CD4-positive, alpha-beta T cell treated with Interleukin-10 for 1 hour (primary cell): ENCODE measurements around the gene ABLIM2.

Source experiments
- DNase-seq: peaks from one replicate; pipeline ENCODE4 v3.0.0-alpha.2; 2020

The ABLIM2 gene

DNA sequence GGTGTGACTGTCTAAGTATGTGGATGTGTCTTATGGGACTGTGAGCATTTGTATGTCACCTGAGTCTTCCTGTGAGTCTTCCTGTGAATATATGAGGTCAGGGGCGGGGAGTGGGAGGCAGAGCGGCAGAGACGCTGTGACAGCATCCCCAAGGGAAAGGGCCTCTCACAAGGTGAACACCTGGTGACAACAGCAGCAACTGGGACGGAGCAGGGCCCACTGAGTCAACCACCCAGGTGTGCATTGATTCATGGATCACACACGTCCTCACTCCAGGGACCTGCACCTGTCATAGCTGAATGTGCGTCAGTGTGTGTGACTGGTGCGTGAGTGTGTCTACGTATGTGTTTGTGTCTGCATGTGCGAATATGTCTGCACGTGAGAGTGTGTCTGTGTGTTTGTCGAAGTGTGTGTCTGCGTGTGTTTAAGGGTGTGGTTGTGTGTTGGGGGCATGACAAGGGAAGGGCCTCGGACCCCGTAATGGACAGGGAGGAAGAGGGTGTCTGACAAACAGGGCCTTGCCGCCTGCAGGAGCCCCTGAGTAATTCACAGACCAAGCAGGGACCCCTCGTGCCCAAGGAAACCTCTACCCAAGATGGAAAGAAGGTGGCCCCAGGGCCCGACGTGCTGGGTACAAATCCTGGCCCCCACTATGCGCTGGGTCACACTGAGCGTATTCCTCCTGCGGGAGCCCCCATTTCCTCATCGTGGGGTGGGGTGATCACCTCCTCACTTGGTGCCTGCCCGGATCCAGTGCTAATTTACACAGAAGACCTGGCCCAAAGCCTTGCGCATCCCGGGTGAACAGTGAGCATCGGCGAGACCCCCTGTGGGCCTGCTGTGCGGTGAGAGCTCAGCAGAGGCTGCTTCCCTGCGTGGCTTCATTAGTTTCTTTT lies 76.7 kb downstream of the ABLIM2 start:
- no peak for DNase-seq

DNA sequence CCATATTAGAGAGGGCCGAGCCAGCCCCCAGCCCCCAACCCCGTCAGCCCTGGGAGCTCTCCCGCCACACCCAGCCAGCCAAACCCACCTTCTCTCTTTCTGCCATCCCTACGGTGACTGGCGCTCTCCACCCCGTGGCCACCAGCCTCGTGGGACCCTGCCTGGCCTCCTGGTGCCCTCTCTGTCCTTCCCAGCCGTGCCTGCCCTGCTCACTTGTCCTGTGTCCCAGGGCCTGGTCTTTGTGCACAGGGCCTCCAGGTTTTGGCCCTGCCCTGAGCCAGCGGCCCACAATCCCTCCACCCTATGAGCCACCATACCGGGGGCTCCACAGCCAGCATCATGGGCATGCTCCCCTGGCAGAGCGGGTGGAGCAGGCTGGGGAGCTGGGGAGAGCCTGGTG lies 77.4 kb downstream of the ABLIM2 start:
- DNase-seq = no peak

DNA sequence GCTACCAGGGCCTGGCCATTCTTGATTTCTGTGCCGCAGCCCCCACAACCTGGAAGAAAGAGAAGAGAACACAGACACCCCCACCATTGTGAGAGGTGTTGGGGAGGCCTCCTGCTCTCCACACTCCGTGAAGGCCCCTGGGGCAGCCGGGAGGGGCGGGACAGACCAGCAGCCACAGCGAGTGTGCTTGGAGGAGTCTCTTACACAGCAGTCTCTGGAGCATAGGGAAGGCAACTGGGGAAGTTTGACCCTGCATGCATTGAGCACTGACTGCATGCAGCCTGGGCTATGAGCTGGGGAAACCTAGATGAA lies 77.9 kb downstream of the ABLIM2 start:
- no peak for DNase-seq

DNA sequence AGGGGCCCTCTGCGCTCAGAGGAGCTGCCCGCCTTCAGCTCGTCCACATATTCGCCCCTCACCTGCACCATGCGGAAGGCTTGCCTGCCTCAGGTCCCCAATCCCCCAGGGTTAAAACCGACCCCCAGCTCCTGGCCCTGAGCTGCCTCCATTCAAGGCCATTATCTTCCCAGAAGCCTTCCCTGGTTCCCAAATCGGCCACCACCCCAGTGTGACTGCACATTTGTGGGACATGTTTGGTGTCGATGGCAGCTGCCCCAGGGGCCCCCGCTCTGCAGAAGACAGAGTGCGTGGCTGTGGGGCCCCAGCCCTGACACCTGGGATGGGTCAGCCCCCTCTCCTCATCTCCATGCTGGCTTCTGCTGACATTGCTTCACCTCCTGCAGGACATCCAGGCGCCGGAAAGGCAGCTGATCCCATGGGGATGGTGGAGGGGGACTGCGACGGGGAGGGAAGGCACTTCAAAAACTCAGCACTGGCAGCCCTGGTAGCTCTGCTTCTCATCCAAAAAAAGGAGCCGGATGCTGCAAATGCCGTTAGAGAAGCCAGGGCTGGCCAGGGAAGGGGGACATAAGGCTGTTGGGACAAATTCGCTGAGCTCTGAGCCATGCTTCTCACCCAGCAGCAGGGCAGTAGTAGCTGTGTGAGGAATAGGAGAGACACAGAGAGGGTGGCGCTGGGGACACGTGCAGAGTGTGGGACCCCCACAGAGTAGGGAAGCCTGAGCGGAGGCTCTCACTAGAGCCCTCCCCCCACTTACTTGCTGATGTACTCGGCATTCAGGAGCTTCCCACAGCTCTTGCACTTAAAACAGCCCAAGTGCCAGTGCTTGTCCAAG lies 78.5 kb downstream of the ABLIM2 start:
- DNase-seq = no peak

DNA sequence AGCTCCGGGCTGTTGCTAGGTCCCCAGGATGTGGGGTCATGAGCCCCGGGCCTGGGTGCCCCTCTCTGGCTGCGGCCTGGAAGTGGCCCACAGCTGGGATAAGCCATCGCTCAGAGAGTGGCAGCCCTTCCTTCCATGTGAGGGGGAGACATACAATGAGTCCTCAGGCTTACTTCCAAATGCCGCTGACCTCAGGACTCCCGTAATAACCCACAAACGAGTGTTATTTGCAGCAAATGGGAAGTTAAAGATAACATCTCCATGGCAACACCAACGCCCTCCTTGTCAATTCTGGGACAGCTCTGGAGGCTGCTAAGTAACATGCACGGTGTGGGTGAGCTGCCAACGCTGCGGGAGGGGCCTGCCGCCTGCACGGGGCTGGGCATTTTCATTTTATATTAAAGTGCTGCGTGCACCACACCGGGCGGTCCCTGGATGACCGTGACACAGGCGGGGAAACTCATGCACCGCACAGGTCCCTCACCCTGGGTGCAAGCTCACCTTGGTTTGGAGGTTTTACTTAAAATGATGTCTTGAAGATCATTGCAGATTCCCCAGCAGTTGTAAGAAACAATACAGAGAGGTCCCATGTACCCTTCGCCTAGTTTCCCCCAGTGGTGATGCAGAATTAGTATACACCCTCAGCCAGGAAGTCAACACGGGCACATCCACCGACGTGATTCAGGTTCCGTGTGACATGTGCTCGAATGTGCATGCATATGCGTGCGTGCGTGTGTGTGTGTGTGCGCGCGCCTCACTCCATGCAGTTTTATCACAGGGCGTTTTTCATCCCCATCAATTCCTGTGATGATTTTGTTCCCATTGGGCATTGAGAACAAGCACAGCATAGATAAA lies 79.4 kb downstream of the ABLIM2 start:
- DNase-seq = no peak

DNA sequence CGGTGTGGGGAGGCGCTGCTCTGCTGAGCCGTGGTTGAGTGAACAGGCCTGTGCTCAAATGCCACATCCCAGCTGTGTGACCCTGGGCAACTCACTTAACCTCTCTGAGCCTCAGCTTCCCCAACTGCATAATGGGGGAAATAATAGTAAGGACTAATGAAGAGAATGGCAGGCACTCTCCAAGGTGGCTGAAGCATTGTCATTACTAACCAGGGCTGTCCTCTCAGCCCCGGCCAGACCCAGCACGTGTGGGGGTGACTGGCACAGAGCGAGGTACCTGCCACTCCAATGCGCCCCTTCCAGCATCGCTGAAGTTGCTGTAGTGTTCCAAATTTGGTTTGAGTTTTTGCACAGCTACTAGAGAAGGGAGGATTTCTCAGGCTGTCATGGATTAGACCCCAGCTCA lies 80.0 kb downstream of the ABLIM2 start:
- no peak for DNase-seq

DNA sequence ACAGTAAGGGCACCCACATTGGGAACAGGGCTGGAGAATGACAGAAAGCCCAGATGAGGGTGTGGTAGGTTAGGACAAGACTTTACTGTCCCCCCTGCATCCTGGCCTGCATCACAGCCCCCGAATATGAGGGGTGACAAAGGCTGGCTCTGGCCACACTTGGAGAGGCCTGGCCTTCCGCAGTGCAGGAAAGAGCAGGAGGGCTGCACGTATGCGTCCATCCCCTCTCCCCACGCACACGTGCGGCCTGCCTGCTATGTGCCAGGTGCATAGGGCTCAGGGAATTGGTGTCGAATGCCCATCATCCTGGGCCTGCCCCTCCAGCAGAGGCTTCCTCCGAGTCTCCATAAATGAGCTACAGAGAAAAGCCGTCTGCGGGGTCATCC lies 80.5 kb downstream of the ABLIM2 start:
- DNase-seq = no peak

DNA sequence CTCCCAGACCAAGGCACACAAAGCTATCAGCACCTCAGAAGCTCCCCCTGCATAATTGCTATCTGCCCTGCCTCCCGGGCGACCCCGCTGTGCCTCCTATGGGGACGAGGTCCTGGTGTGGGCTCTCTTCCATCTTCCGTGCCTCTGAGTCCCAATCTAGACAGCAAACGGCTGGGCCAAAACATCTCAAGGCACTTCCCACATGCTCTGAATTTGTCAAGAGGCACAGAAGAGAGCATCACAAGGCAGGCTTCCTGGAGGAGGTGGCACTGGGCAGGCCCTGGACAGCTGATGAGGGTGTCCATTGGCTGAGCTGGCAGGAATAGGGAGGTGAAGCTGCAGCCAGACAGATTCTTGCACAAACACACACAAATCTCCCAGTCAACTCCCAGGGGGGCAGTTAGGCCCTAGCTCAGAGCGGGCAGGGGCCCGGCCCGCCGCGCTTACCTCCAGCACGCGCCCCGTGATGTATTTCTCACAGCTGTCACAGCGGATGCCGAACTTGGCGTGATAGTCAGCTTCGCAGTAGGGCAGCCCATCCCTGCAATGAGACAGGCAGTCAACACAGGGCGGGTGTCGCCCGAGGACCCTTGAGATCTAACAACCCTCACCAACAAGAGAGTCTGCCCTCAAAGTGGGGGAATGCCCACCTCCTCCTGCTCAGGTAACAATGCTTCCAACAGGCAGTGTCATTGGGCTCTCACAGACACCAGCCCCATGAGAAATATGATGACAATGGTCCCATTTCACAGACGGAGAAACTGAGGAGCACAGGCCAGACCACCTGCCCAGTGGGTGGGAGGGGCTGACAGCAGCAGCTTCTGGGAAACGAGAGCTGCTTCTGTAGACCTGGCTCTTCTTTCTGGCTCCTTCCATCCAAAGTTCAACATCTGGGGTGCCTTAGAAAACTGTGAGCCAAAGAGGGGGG lies 81.2 kb downstream of the ABLIM2 start:
- no peak for DNase-seq

DNA sequence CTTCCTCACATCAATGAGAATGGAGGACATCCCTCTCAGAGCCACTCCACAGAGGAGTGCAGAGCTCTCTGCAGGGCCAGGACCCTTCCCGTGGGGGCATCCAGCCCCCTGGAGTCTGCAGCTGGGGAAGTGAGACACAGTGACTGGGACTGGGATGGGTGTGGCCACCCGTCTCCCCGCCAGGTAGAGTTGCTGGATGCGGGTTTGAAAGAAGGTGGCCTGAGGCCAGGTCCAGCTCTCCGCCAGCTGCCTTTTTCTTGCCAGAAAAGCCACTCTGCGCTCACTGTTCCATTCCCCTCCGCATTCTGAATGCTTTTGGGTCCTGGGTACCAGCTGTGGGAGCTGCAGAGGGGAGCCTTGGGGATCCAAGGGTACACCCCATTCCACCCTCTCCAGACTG lies 82.6 kb downstream of the ABLIM2 start:
- no peak for DNase-seq

DNA sequence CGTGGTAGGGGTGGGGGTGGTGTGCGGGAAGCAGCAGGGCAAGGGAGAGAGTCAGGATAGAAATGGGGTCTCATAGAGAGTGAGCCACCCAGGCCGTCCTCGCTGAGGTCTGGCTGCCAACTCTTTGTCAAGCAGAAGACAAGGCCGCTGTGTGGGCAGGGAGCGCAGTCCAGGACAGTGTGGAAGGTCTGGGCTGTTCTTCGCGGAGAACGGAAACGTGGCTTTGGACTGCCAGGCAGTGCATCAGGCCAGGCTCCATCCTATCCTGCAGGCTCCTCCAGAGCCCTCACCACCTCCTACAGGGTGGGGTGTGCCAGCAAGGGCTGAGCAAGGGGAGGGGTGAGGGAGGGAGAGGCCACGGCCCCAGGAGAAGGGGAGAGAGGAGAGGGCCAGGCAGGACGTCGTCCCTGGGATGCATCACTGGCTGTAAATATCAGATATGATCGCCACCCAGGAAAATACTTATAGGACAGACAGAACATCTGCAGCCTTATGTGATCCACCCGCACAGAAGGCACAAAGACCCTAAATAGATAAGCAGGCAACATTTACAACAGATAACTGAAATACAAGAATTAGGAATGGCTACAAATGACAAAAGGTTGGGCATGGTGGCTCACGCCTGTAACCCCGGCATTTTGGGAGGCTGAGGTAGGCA lies 85.3 kb downstream of the ABLIM2 start:
- no peak for DNase-seq

DNA sequence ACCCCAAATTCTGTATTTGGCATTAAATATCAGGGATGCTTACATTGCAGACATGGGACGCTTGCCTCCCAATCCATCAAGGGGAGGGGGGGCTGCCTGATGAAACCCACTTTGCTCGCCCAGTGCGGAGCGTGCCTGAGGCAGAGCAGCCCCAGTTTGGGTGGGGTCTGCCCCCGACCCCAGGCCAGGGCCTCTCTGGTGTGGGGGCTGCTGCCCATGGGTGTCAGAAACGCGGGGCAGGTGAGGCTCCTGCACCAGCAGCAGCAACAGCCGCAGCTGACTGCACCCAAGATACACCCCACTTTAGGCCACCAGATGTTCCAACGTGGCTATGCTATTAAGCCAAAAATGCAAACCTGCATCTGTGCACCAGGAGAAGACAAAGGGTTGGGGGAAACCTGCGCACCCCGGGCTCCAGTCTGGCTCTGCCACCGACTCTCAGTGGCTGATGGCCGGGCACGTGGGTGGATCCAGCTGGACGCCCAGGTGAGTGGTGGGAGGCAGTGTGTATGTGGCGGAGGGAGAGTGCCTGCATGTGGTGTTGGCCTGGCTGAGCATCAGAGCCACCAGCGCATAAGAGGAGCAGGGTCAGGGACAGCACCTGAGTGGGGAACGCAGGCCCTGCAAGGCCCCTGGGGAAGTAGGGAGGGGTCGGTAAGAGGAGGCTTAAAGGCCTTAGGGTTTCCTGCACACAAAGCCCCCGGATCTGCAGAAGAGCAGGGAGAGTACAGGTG lies 86.2 kb downstream of the ABLIM2 start:
- DNase-seq = no peak

DNA sequence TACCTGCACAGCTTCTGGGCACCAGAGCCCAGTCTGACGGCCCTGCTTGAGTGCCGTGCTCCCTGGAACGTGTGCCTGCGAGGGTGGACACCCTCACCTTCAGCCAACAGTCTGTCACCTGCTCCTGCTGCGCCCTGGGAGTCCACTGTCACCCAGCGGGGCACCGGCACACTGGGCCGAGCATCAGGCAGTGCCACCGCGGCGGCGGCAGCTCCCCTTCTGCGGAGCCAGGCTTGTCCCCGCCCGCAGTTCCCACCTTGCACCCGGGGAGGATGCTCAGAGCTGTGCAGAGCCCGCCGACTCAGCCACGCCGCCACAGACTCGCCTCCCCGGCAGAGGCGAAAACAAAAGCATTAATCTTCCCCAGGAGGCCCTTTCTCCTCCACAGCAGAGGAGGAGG lies 86.8 kb downstream of the ABLIM2 start:
- no peak for DNase-seq

DNA sequence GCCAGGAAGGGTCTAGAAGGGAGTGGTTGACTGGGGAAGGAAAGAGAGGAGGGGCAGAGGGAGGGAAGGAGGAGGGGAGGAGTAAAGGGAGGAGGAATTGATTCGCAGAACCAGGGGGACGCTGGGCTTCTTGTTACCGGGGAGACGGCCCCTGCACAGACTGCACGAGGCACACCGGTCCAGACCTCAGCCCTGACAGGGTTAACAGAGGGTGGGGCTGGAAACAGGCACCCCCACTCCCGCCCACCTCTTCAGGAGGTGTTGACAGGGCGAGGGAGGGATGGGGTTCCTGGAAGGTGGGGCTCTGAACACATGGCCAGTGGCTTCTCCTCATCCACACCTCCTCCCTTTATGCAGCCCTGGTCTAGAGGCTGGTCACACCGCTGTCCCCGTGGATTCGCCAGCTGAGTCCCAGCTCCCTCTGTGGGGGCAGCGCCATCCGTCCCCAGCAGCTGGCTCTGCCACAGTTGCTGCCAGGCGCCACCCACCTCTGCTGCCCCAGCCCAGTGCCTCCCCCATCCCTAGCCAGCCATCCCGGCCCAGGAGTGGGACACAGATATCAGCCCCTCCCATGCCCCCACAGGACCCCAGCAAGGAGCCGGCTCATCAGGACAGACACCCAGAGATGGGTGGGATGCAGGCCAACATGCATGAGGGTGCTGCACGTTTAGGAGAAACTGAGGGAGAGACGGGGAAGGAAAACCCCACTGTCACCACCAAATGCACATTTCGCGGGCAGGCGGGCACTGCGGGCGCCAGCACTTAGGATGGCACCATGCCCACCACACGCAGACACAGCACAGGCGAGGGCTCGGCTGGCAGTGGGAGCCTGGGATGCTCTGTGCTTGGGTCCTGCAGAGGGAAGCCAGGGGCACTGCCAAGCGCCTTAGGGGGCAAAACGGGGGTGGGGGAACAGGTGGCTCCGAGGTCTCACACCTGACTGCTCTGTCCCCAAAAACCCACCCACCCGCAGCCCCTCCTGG lies 87.6 kb downstream of the ABLIM2 start:
- no peak for DNase-seq

DNA sequence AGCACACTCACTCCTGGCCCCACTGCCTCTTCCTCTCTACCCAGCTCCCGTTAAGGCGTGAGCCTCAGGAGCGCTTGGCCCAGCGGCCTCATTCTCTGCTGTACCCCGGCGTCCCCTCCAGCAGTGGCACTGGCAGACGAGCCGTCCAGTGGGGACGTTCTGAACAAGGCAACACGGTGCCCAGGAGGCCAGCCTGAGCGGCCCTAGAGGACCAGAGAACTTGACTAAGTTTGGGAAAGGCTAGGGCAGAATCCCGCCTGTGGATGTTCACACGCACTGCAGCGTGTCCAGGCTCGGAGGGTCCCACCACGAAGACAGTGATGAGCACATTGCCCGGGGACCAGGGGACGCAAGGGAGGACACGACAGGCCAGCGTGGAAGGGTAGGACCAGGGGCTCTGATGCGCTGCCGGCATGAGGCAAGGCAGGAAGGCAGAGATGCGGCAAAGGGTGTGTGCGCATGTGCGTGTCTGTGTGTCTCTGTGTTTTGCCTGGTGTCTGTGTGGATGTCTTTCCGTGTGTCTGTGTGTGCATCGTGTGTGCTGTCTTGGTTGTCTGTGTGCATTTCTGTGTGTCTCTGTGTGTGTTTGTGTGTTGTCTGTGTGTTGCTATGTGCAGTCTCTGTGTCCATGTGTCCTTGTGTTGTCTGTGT lies 89.4 kb downstream of the ABLIM2 start:
- DNase-seq = no peak

DNA sequence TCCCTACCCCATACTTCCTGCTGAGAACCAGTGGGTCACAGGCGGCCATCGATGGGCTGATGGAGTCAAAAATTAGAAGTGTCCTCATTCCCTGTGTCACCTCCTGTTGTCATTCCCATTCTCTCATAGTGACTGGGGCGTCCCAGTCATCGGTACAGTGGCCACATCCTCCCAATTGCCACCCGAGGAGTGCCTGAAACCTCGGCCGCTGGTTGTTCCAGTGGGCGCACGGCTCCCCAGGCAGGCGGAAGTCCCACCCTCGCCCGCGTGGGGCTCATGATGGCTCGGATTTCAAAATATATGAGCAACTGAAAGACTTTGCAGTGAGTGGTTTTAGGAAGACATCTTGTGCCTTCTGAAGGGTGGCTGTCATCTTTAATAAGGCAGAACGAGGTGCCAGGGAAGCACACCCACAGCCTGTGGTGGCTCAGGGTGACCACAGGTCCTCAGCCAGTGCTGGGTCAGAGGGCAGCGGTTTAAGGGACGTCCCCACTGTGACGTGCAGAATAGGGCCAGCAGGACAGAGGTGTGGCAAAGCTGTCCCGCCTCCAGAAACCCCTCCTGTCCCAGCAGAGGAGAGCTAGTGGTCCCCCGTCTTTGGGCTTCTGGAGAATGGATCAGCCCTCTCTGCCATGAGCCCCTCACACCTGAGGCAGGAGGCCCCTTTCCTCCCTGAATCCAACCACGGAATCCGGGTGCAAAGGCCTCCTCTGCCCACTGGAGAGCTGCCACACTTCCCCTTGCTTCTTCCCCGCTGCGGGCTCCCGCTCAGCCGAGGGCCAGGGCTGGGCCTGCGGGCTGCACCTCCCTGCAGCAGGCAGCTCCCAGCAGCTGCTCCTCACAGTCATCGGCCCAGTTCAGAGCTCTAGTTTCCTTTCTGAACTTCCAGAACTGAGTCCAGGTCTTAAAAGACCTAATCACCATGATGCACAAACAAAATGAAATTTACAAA lies 90.4 kb downstream of the ABLIM2 start:
- no peak for DNase-seq

DNA sequence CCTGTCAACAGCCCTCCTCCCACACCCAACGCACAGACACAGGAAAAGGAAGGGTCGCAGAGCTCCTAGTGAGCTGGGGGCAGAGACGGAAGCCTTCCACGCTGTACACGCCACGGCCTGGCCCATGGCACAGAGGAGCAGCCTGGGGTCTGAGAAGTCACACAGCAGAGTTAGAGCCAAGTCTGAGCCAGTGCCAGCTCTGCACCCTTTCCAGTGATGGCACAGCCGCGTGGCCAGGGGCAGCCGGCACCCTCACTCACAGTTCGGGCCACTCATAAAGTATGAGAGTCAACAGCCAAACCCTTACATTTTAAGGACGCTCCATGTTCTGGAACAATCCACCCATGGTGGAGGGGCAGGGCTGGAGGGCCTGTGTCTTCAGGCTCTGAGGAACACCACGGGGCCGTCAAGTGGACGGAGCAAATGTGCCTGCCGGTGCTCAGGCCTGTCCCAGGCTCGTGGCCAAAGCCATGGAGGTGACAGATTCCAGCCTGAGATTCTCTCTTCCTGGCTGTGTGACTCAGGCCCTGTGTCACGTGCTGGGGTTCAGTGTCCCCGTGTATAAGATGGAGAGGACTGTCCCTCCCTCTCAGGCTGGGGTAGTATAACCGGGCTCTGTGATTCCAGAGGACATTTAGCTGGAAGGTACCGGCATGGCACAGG lies 91.2 kb downstream of the ABLIM2 start:
- DNase-seq = no peak

DNA sequence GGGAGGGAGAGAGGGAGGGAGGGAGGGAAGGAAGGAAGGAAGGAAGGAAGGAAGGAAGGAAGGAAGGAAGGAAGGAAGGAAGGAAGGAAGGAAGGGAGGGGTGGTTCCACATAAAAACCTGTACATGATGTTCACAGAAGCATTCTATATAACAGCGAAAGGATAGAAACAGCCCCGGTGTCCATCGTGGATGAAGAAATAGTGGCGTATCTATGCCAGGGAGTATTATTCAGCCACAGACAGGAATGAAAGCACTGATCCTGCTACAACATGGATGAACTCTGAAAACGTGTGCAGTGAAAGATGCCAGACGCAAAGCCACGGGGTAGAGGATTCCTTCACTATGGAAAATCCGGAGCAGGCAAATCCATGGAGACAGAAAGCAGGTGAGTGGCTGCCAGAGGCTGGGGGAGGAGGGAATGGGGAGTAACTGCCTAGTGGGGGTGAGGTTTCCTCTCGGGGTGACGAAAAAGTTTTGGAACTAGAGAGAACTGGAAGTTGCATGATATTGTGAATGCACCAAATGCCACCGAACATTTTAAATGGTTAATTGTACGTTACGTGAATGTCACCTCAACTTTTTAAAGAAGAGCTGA lies 92.2 kb downstream of the ABLIM2 start:
- DNase-seq = no peak
